ENCODE data around the gene TDRD3.

Gene TDRD3

DNA sequence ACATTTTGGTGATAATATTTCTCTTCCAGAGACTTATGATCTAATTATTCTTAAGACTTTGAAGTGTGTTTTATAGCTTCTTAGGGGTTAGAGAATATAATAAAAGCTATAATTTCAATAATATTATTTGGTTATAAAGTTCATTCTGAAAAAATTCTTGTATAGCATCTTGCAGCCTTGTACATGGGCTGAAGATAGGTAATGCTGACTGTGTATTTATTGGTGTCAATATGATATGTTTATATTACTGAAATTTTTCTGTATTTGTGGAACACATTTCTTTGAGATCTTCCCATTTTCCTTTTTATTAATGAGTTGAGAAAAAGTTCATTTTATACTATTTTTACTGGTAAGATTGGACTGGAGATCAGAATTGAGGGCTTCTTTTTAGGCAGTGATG lies 87.8 kb downstream of the TDRD3 start:
- no peak for DNase-seq (ENCODE audit: insufficient read length, low spot score)
- FAIRE-seq: no peak
- TF ChIP-seq SPI1 (IDR thresholded peaks at IDR 0.05; ENCODE audit: low read depth, low read length): no peak
- no peak for TF ChIP-seq POLR2AphosphoS5 (IDR thresholded peaks at IDR 0.05; ENCODE audit: low read depth, low read length)
- no peak for TF ChIP-seq POLR2A (IDR thresholded peaks at IDR 0.05; ENCODE audit: low read depth, low read length)
- TF ChIP-seq TAF1 (IDR thresholded peaks at IDR 0.05; ENCODE audit: low read depth, low read length): no peak
- TF ChIP-seq PAX5 (IDR thresholded peaks at IDR 0.05; ENCODE audit: insufficient read depth, low read length, severe bottlenecking): no peak
- TF ChIP-seq POU2F2 (IDR thresholded peaks at IDR 0.05; ENCODE audit: low read depth, low read length): no peak

DNA sequence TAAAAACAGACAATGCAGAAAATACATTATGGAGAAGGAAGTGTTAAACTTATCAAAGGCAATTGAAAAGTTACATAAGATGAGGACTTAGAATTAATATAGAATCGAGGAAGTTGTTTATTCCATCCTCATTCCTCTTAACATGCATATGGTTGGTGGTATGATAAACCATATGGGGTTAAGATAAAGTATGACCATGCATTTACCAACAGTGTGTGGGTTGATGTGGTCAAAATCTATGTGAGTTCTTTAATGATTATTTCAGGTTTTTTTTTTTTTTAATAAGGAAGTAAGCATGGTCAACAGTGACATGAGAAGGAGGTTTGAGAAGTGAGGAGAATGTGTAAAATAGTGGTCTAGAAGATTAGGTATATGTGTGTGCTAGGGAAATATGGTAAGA lies 94.5 kb downstream of the TDRD3 start:
- no peak for TF ChIP-seq TAF1 (IDR thresholded peaks at IDR 0.05; ENCODE audit: low read depth, low read length)
- no peak for TF ChIP-seq POU2F2 (IDR thresholded peaks at IDR 0.05; ENCODE audit: low read depth, low read length)
- no peak for TF ChIP-seq POLR2A (IDR thresholded peaks at IDR 0.05; ENCODE audit: low read depth, low read length)
- TF ChIP-seq SPI1 (IDR thresholded peaks at IDR 0.05; ENCODE audit: low read depth, low read length): no peak
- TF ChIP-seq PAX5 (IDR thresholded peaks at IDR 0.05; ENCODE audit: insufficient read depth, low read length, severe bottlenecking): no peak
- TF ChIP-seq POLR2AphosphoS5 (IDR thresholded peaks at IDR 0.05; ENCODE audit: low read depth, low read length): no peak
- DNase-seq (ENCODE audit: insufficient read length, low spot score) (no peak), FAIRE-seq (no peak)

- no peak for TF ChIP-seq POLR2AphosphoS5 (IDR thresholded peaks at IDR 0.05; ENCODE audit: low read depth, low read length)
- no peak for TF ChIP-seq SPI1 (IDR thresholded peaks at IDR 0.05; ENCODE audit: low read depth, low read length)
- no peak for TF ChIP-seq TAF1 (IDR thresholded peaks at IDR 0.05; ENCODE audit: low read depth, low read length)
- no peak for TF ChIP-seq POU2F2 (IDR thresholded peaks at IDR 0.05; ENCODE audit: low read depth, low read length)
- TF ChIP-seq PAX5 (IDR thresholded peaks at IDR 0.05; ENCODE audit: insufficient read depth, low read length, severe bottlenecking): no peak
- TF ChIP-seq POLR2A (IDR thresholded peaks at IDR 0.05; ENCODE audit: low read depth, low read length): no peak
- no peak for FAIRE-seq
- no peak for DNase-seq (ENCODE audit: insufficient read length, low spot score)
These were observed 95.2 kb downstream of the TDRD3 start for GRCh38 chr13:60492187-60492586.

DNA sequence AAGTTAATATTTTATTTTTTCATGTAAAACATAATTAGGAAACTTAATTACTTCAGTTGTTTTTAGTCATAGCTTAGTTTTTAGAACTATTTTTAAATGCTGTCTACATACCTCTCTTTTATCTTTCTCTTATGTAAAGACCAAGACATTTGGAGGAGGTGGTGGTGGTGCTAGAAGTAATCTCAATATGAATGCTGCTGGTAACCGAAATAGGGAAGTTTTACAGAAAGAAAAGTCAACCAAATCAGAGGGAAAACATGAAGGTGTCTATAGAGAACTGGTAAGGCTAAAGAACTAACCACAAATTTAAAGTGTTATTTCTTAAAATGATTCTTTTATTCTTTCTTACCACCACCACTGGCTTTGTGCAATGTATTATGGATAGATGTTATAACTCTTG lies 97.3 kb downstream of the TDRD3 start:
- DNase-seq (ENCODE audit: insufficient read length, low spot score): no peak
- TF ChIP-seq PAX5 (IDR thresholded peaks at IDR 0.05; ENCODE audit: insufficient read depth, low read length, severe bottlenecking): no peak
- TF ChIP-seq TAF1 (IDR thresholded peaks at IDR 0.05; ENCODE audit: low read depth, low read length): no peak
- no peak for TF ChIP-seq POLR2A (IDR thresholded peaks at IDR 0.05; ENCODE audit: low read depth, low read length)
- TF ChIP-seq POLR2AphosphoS5 (IDR thresholded peaks at IDR 0.05; ENCODE audit: low read depth, low read length): no peak
- TF ChIP-seq POU2F2 (IDR thresholded peaks at IDR 0.05; ENCODE audit: low read depth, low read length): no peak
- no peak for TF ChIP-seq SPI1 (IDR thresholded peaks at IDR 0.05; ENCODE audit: low read depth, low read length)
- no peak for FAIRE-seq

DNA sequence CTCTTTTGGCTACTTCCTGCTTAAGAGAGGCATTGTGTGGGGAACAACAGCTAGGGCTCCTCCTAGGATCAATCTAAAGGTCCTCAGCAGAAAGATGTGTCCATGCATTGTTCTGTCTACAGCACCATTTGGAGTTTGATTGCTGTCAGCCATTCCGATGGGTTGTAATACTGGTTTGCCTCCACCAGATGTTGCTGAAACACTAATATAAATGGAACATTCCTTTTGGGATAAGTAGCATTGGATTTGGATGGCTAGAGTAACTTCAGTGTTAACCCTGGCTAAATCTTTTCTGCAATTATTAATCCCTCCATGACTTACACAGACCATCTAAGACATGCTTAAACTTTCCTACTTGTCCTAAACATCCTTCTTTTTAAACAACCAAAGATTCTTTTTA lies 104.2 kb downstream of the TDRD3 start:
- DNase-seq (ENCODE audit: insufficient read length, low spot score) (no peak), FAIRE-seq (no peak)
- TF ChIP-seq SPI1 (IDR thresholded peaks at IDR 0.05; ENCODE audit: low read depth, low read length): no peak
- no peak for TF ChIP-seq PAX5 (IDR thresholded peaks at IDR 0.05; ENCODE audit: insufficient read depth, low read length, severe bottlenecking)
- TF ChIP-seq POLR2A (IDR thresholded peaks at IDR 0.05; ENCODE audit: low read depth, low read length): no peak
- no peak for TF ChIP-seq POU2F2 (IDR thresholded peaks at IDR 0.05; ENCODE audit: low read depth, low read length)
- no peak for TF ChIP-seq TAF1 (IDR thresholded peaks at IDR 0.05; ENCODE audit: low read depth, low read length)
- TF ChIP-seq POLR2AphosphoS5 (IDR thresholded peaks at IDR 0.05; ENCODE audit: low read depth, low read length): no peak

DNA sequence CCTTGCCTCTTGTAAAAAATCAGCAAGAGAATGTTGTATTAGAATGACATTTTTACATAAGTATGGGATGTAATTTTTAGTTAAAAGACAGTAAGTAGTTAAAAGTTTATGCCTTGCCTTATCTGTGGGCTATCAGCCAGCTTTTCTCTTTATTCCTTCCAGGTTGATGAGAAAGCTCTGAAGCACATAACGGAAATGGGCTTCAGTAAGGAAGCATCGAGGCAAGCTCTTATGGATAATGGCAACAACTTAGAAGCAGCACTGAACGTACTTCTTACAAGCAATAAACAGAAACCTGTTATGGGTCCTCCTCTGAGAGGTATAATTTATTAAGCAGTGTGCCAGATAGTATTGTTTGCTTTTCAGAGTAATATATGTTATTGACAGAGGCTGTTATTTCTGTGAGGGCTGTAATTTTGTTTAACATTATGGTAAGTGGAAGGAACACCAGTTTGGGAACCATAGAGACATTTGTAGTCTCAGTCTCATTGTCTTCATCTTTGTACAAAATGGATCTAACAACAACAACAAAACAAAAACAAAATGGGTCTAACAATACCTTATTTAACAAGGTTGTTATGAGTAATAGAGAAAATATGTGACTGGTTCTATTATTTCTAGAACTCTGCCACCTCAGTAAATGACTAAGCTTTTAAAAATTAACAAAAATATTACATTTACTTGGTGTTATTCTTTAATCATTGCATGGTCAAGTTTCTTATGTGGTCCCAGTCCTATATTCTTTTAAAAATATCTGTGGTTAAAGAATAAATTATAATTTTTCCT lies 112.8 kb downstream of the TDRD3 start:
- DNase-seq (ENCODE audit: insufficient read length, low spot score) (no peak), FAIRE-seq (no peak)
- TF ChIP-seq POLR2AphosphoS5 (IDR thresholded peaks at IDR 0.05; ENCODE audit: low read depth, low read length): no peak
- TF ChIP-seq TAF1 (IDR thresholded peaks at IDR 0.05; ENCODE audit: low read depth, low read length): no peak
- no peak for TF ChIP-seq POLR2A (IDR thresholded peaks at IDR 0.05; ENCODE audit: low read depth, low read length)
- no peak for TF ChIP-seq SPI1 (IDR thresholded peaks at IDR 0.05; ENCODE audit: low read depth, low read length)
- no peak for TF ChIP-seq PAX5 (IDR thresholded peaks at IDR 0.05; ENCODE audit: insufficient read depth, low read length, severe bottlenecking)

DNA sequence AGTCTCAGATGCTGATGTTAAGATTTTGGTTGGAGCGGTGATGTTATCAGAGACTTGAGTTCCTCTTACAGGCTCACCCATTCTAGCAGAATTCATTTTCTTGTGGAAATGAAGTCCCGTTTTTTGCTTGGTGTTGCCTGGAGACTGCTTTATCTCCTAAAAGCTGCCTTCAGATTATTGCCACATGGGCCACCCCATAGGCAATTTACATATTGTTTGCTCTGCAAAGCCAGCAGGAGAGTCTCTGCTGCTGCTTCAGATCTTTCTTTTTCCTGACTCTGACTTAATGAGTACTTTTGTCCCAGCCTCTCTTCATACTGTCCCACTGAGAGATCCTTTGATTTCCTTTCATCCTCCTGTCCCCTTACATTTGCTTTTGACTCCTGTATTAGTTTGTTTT lies 114.6 kb downstream of the TDRD3 start:
- DNase-seq (ENCODE audit: insufficient read length, low spot score) (no peak), FAIRE-seq (no peak)
- no peak for TF ChIP-seq TAF1 (IDR thresholded peaks at IDR 0.05; ENCODE audit: low read depth, low read length)
- no peak for TF ChIP-seq POLR2AphosphoS5 (IDR thresholded peaks at IDR 0.05; ENCODE audit: low read depth, low read length)
- TF ChIP-seq SPI1 (IDR thresholded peaks at IDR 0.05; ENCODE audit: low read depth, low read length): no peak
- no peak for TF ChIP-seq PAX5 (IDR thresholded peaks at IDR 0.05; ENCODE audit: insufficient read depth, low read length, severe bottlenecking)

GRCh38 chr13:60514891-60515290 lies 117.9 kb downstream of the TDRD3 start:
- TF ChIP-seq TAF1 (IDR thresholded peaks at IDR 0.05; ENCODE audit: low read depth, low read length) (no peak), SPI1 (IDR thresholded peaks at IDR 0.05; ENCODE audit: low read depth, low read length) (no peak), POLR2A (IDR thresholded peaks at IDR 0.05; ENCODE audit: low read depth, low read length) (no peak), POLR2AphosphoS5 (IDR thresholded peaks at IDR 0.05; ENCODE audit: low read depth, low read length) (no peak)
- FAIRE-seq (no peak), DNase-seq (ENCODE audit: insufficient read length, low spot score) (no peak)

GRCh38 chr13:60519496-60519895 lies 122.5 kb downstream of the TDRD3 start:
- no peak for TF ChIP-seq POLR2AphosphoS5 (IDR thresholded peaks at IDR 0.05; ENCODE audit: low read depth, low read length)
- TF ChIP-seq PAX5 (IDR thresholded peaks at IDR 0.05; ENCODE audit: insufficient read depth, low read length, severe bottlenecking): no peak
- no peak for TF ChIP-seq TAF1 (IDR thresholded peaks at IDR 0.05; ENCODE audit: low read depth, low read length)
- TF ChIP-seq POU2F2 (IDR thresholded peaks at IDR 0.05; ENCODE audit: low read depth, low read length): no peak
- TF ChIP-seq SPI1 (IDR thresholded peaks at IDR 0.05; ENCODE audit: low read depth, low read length): no peak
- TF ChIP-seq POLR2A (IDR thresholded peaks at IDR 0.05; ENCODE audit: low read depth, low read length): no peak
- DNase-seq (ENCODE audit: insufficient read length, low spot score) (no peak), FAIRE-seq (no peak)
